Lung (tissue), 16 donors: Measurements from ENCODE around the gene NUBP2. TPM values are rescaled to one million over a fixed set of nuclear protein-coding genes. Genes with fewer than 3 reads are reported as not detected.

ENCODE experiments used
- ATAC-seq: fragments of 200-7000 bp; cut with Tn5 transposase; one replicate; pipeline ENCODE4 v1.9.1; 2020; ENCODE audit warnings: moderate number of reproducible peaks; ENCODE audit not compliant: insufficient read depth, low FRiP score
- DNase-seq, 3 donors: peaks; one replicate each; pipeline ENCODE4 v3.0.0-alpha.2; 2013 to 2017
- H3K27ac ChIP-seq, 2 donors: one replicate each; pipeline ENCODE4 v1.5.1; 2013; ENCODE audit warnings: mild to moderate bottlenecking in 2 of 2, moderate library complexity in 2 of 2, control low read depth in 1 of 2, inconsistent platforms in 1 of 2, low read depth in 1 of 2, low read length in 1 of 2
- H3K27me3 ChIP-seq, 3 donors: one replicate each; pipeline ENCODE4 v1.5.1; 2013; ENCODE audit warnings: low read length in 2 of 3; ENCODE audit not compliant: control insufficient read depth in 3 of 3, insufficient read depth in 3 of 3
- H3K36me3 ChIP-seq, 4 donors: one replicate each; pipeline ENCODE4 v1.5.1; 2013; ENCODE audit warnings: low read length in 4 of 4, mild to moderate bottlenecking in 1 of 4, moderate library complexity in 1 of 4; ENCODE audit not compliant: control insufficient read depth in 4 of 4, insufficient read depth in 4 of 4
- H3K4me1 ChIP-seq, 5 donors: one replicate each; pipeline ENCODE4 v1.5.1; 2013; ENCODE audit warnings: low read length in 5 of 5, mild to moderate bottlenecking in 2 of 5, moderate library complexity in 1 of 5; ENCODE audit not compliant: control insufficient read depth in 5 of 5, insufficient read depth in 5 of 5
- H3K4me3 ChIP-seq: one replicate; pipeline ENCODE4 v1.5.1; 2013; ENCODE audit warnings: mild to moderate bottlenecking, control low read depth, moderate library complexity
- H3K9ac ChIP-seq, 2 donors: one replicate each; pipeline ENCODE4 v1.5.1; 2013; ENCODE audit warnings: low read length in 2 of 2, control low read depth in 1 of 2; ENCODE audit not compliant: insufficient read depth in 1 of 2
- H3K9me3 ChIP-seq, 4 donors: one replicate each; pipeline ENCODE4 v1.5.1; 2013; ENCODE audit warnings: low read length in 3 of 4, mild to moderate bottlenecking in 1 of 4, moderate library complexity in 1 of 4; ENCODE audit not compliant: control insufficient read depth in 4 of 4, insufficient read depth in 3 of 4
- WGBS, 2 donors: extraction: QIAGEN DNeasy Blood & Tissue Kit; methylation state at CpG; one replicate each; pipeline ENCODE4 v1.1.7; 2013; 5-methylcytosine and 5-hydroxymethylcytosine counted together
- long read RNA-seq, 5 donors: transcript quantifications; one replicate each; lab custom pipeline, GENCODE V29; 2026
- polyA plus RNA-seq, 2 donors: library from polyadenylated mRNA; stranded (reverse); fragments of 200-250 nt; gene quantifications; one replicate each; pipeline ENCODE4 v1.2.1, GENCODE V29; 2013
- total RNA-seq, 2 donors: library from RNA; depleted of rRNA in 1 of 2; stranded (reverse); fragments of >200 nt in 1 of 2; gene quantifications; one replicate each; pipeline ENCODE4 v1.2.1, GENCODE V29; 2014 to 2021
- TF ChIP-seq, protein P1 (sequence below): IDR thresholded peaks from 2 replicates; pipeline ENCODE4 v1.5.1; 2012; ENCODE audit warnings: mild to moderate bottlenecking; ENCODE audit errors: control extremely low read depth, extremely low read depth
- donor health status: control.
- donor health status: control.
- donor health status: Bipolar disorder and iron deficiency.
- donor health status: healthy.
- donor health status: DM: yes; HTN: yes; CAD: no.

Gene NUBP2, protein sequence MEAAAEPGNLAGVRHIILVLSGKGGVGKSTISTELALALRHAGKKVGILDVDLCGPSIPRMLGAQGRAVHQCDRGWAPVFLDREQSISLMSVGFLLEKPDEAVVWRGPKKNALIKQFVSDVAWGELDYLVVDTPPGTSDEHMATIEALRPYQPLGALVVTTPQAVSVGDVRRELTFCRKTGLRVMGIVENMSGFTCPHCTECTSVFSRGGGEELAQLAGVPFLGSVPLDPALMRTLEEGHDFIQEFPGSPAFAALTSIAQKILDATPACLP
- 10 to 100 TPM; 38.9 to 64.2 TPM for total RNA-seq
- 10 to 100 TPM; 67.1 to 70.2 TPM for polyA plus RNA-seq
- long read RNA-seq, donor 1, transcript NUBP2-201 (7 exons, 1,413 nt): major isoform, 19 of 37 reads
- long read RNA-seq, donor 1, transcript NUBP2-215 (6 exons, 1,173 nt): minor isoform, 8 of 37 reads
- long read RNA-seq, donor 1, partial matches to known transcripts: 9 of 37 reads
- long read RNA-seq, donor 1, other reads (novel, unspliced or antisense): 0 of 37 reads
- long read RNA-seq, donor 2, transcript NUBP2-201 (7 exons, 1,413 nt): major isoform, 9 of 12 reads
- long read RNA-seq, donor 2, partial matches to known transcripts: 0 of 12 reads
- long read RNA-seq, donor 2, other reads (novel, unspliced or antisense): 0 of 12 reads
- long read RNA-seq, donor 3, transcript NUBP2-201 (7 exons, 1,413 nt): major isoform, 8 of 13 reads
- long read RNA-seq, donor 3, partial matches to known transcripts: 0 of 13 reads
- long read RNA-seq, donor 3, other reads (novel, unspliced or antisense): 0 of 13 reads
- long read RNA-seq, donor 4, transcript NUBP2-201 (7 exons, 1,413 nt): major isoform, 8 of 12 reads
- long read RNA-seq, donor 4, partial matches to known transcripts: 0 of 12 reads
- long read RNA-seq, donor 4, other reads (novel, unspliced or antisense): 0 of 12 reads
- long read RNA-seq, donor 5, transcript NUBP2-201 (7 exons, 1,413 nt): major isoform, 22 of 36 reads
- long read RNA-seq, donor 5, transcript NUBP2-215 (6 exons, 1,173 nt): minor isoform, 10 of 36 reads
- long read RNA-seq, donor 5, partial matches to known transcripts: 0 of 36 reads
- long read RNA-seq, donor 5, other reads (novel, unspliced or antisense): 0 of 36 reads

DNA sequence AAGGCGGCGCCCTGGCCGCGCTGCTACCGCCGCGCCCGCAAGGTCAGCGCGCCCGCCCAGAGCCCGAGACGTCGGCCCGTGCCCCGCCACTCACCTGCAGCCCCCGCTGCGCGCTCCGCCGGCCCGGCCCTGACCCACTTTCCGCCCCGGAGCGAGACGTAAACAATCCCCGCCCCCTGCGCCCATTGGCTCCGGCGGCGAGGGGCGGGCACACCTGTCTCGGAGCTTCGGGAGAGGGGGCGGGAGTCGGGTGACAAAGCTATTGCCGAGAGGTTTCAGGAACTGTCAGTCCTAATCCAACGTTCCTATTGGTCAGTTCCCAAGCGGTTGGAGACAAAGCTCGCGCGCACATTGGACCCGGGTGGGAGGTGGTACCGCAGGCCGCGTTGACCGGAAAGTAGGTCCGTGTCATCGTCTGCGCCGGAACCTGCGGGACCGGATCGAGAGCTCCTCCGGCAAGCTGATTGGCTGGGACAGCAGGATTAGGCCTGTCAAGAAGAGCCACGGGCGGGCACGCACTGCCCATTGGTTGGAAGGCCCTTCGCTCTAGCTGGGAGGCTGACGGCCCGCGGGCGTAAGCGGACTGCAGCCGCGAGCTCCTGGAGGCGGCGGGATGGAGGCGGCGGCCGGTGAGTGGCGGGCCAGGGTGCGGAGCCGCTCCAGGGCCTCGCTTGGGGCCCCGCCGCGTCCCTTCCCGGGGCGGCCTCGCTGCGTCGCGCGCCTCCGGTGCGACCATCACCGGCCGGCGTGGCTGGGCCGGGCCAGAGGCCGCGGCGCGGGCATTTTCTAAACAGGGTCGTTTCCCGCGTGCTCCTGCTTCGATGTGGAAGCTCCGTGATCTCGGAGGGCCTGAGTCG, at the start of gene NUBP2, which contains the start of gene SPSB3:
TSS of gene NUBP2 (plus strand) at position 553 of the 857 bp plus-strand sequence. CDS start at position 614, 61 bp downstream.
TSS of gene SPSB3 (minus strand) at position 164 of the 857 bp plus-strand sequence. CDS start 1,088 bp downstream, outside the sequence.
- ATAC-seq (peak; percentile 97), DNase-seq (peak; percentile 100)
- Histone ChIP-seq H3K9me3 (no peaks in the 10 kb centered on the region), H3K36me3 (peaks cover 0 to 36% (median 8%) of the 10 kb centered on the region in 4 donors), H3K4me1 (peaks cover 0 to 14% (median 6%) of the 10 kb centered on the region in 5 donors), H3K4me3 (peak within 1 kb of the TSS; percentile 81), H3K9ac (peak within 1 kb of the TSS in 1 of 2 donors; percentile 70), H3K27ac (peak within 1 kb of the TSS; percentile 78 to 93), H3K27me3 (no peaks in the 10 kb centered on the region)
- 0% methylated on average over 99 to 102 of the region's 102 CpGs for WGBS, 2 donors
- TF ChIP-seq, protein P1, sequence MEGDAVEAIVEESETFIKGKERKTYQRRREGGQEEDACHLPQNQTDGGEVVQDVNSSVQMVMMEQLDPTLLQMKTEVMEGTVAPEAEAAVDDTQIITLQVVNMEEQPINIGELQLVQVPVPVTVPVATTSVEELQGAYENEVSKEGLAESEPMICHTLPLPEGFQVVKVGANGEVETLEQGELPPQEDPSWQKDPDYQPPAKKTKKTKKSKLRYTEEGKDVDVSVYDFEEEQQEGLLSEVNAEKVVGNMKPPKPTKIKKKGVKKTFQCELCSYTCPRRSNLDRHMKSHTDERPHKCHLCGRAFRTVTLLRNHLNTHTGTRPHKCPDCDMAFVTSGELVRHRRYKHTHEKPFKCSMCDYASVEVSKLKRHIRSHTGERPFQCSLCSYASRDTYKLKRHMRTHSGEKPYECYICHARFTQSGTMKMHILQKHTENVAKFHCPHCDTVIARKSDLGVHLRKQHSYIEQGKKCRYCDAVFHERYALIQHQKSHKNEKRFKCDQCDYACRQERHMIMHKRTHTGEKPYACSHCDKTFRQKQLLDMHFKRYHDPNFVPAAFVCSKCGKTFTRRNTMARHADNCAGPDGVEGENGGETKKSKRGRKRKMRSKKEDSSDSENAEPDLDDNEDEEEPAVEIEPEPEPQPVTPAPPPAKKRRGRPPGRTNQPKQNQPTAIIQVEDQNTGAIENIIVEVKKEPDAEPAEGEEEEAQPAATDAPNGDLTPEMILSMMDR: no peak

DNA sequence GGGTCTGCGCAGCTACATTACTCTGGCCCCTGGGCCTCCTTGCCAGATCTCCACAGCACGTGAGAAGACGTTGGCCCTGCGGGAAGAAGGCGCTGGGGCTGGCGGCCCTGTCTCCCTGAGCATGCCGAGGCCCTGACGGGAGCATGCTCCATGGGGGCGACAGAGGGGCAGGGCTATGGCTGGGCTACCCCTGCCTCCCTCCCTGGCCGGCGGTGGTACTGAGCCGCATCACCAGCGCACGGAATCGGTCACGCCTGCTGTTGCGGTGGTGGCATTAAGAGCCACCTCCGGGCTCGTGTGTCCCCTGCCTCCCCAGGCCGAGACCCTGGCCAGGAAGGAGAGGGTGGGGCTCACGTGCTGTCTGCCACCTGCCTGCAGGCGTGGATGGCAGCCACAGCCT, 48.6 kb upstream of the NUBP2 start:
- no peaks in the 10 kb centered on the region for H3K4me1 ChIP-seq
- H3K9me3 ChIP-seq: peaks cover 0 to 3% (median 0%) of the 10 kb centered on the region in 4 donors
- H3K36me3 ChIP-seq: peaks cover 0 to 43% (median 21%) of the 10 kb centered on the region in 4 donors
- ATAC-seq (no peak), DNase-seq (no peak)
- no peak overlapping the region for H3K9ac ChIP-seq
- no peak overlapping the region for H3K4me3 ChIP-seq
- 96% methylated on average over 22 of the region's 22 CpGs for WGBS, 2 donors
- TF ChIP-seq, protein P1: no peak
- no peaks in the 10 kb centered on the region for H3K27me3 ChIP-seq
- no peak overlapping the region for H3K27ac ChIP-seq

DNA sequence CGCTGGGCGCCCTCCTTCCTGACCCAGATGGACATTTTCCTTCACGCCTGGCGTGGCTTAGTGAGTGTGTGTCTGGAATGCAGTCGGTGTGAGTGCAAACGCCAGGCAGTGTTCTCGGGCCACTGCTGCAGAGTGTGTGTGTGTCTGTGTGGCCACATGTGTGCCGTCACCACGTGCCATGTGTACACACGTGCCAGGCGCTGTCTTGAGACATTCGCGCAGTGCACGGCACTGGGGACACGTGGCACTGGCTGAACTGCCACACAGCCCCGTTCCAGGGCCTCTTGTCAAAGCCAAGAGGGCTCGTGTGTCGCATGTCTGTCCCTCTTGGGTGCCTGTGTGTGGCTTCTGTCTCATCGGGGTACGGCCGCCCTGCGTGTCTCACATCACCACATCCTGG, 47.9 kb upstream of the NUBP2 start:
- DNase-seq: no peak
- peaks cover 0 to 3% (median 0%) of the 10 kb centered on the region in 4 donors for H3K9me3 ChIP-seq
- peaks cover 0 to 37% (median 23%) of the 10 kb centered on the region in 4 donors for H3K36me3 ChIP-seq
- TF ChIP-seq, protein P1: no peak
- H3K27me3 ChIP-seq: no peaks in the 10 kb centered on the region
- 98 to 99% methylated on average over 22 of the region's 22 CpGs for WGBS, 2 donors
- no peak overlapping the region for H3K9ac ChIP-seq
- H3K4me1 ChIP-seq: no peaks in the 10 kb centered on the region
- no peak overlapping the region for H3K4me3 ChIP-seq
- no peak overlapping the region for H3K27ac ChIP-seq
- no peak for ATAC-seq
